SKM-1 (cell line): Measurements from ENCODE around the gene NSFL1C.
A peak's percentile ranks its signal among the peaks of the same experiment; 100 is the strongest.
"Not testable (repeated sequence)": the region's sequence is repeated elsewhere in the genome, so short reads cannot be mapped to it uniquely, and the experiment has no call there.

ENCODE experiments used
- DNase-seq: peaks from one replicate; lab custom pipeline; 2025; ENCODE audit not compliant: unreplicated experiment; lab: John Stamatoyannopoulos, UW

NSFL1C gene

DNA sequence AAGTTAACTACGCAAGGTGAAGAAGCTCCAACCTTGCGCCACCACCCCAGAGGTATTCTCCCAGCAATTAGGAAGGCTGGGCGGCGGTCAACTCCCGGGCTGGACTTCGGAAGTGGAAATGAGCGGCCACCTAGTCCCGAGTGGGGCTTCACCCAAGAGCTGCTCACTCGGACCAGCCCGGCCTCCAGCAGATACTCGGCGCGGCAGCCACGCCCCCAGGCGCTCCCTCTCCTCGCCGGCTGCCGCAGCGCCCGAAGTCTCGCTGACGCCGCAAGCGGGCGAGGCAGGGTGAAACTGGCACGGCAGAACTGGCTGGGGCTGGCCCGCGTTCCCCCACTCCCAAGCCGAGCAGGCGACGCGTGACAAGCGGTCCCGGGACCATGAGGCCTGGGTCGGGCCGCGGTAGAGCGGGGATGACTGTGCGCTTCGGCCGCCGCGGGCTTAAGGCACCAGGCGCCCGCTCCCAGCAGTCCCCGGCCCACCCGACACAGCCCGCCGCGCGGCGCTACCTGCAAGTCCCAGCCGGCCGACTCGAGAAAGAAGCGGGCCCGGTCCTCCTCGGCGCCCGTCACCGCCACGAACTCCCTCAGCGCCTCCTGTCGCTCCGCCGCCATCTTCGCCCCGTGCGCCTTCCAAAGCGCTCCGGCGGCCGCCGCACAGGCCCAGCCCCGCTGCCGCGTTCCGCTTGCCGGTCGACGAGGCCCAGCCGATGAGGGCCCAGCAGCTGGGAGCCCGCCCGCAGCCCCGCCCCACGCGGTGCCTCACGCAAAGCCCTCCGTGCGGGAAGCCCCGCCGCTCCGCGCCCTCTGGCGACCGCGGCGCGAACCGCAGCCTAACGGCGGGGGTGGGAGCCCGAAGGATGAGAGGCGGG lies at the start of gene NSFL1C:
TSS of gene NSFL1C (minus strand) at position 639 of the 871 bp plus-strand sequence. CDS start at position 614, 25 bp downstream.
- DNase-seq: peak; percentile 28

DNA sequence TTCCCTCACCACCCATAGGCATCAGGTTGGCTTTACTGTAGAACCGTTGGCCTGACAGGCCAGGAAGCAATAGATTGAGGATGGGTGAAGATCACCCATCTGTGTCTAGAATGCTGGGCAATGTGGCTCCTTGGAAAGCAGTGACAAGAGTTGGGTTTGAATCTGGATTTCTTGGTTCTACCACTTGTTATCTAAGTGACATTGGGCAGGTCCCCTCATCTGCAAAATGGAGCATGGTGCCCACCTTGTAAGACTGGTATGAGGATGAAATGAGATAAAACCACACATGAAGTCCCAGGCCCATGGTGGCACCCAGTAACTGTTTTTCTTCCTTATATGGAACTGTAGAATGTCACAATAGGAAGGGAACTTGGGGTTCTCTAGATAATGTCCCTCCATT lies 47.2 kb upstream of the NSFL1C start:
- DNase-seq: no peak

DNA sequence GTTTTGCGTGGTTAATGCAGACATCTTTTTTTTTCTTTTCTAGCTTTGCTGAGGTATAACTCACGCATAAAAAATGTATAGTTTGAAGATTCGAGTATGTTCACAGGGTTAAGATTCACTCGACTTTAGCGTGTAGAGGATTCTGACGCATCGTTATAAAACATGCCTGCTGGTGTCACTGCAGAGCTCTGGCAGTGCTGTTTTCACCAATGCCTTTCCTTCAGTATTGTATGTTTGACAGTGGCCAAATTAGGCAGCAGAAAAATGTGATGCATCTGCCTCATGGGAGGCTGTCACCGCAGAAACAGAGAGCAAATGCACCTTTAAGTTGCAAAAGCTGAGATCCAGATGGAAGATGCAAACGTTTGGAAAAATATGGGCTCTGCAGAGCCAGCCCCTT lies 42.6 kb upstream of the NSFL1C start:
- DNase-seq: no peak

DNA sequence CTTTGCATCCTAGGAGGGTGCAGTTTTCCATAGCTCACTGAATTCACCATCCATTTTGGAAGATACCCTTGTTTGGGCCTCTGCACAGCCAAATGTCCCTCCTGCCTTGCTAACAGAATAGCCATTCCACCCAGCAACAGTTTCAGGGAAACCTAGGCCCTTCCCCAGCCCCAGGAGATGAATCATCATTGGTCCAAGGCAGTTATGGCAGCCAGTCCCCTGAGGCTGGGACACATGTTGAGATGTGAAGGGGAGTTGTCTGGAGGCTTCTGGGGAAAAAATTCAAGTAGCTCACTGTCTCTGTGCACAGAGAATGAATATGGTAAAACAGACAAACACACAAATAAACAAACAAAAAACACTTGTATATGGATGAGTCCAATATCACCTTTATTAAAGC lies 41.9 kb upstream of the NSFL1C start:
- no peak for DNase-seq

DNA sequence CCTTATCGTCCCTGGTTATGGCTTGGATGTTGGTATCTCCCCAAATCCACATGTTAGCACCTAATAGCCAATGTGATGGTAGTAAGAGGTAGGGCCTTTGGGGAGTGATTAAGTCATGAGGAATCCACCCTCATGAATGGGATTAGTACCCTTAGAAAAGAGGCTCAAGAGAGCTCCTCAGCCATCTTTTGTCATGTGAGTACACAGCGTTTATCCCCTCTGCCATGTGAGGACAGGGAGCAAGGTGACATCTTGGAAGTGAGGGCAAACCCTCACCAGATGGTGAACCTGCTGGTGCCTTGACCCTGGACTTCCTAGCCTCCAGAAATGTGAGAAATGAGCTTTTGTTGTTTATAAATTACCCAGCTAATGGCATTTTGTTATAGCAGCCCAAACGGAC lies 40.6 kb upstream of the NSFL1C start:
- DNase-seq: no peak

DNA sequence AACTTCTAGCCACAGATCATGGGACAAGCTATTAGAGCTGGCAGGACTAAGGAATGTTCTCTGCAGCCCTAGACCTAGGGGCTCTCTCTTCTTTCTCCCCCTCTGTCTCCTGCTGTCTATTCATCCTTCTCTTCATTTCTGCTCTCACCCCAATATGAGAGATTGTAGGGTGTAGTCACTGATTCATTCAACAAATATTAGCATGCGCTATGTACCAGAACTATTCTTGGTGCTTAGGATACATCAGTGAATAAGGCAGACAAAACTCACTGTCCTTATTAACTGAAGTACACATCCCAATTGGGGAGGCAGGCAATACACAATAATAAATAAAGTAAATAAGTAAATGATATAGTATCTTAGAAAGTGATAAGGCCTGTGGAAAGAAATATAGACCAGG lies 39.2 kb upstream of the NSFL1C start:
- no peak for DNase-seq

DNA sequence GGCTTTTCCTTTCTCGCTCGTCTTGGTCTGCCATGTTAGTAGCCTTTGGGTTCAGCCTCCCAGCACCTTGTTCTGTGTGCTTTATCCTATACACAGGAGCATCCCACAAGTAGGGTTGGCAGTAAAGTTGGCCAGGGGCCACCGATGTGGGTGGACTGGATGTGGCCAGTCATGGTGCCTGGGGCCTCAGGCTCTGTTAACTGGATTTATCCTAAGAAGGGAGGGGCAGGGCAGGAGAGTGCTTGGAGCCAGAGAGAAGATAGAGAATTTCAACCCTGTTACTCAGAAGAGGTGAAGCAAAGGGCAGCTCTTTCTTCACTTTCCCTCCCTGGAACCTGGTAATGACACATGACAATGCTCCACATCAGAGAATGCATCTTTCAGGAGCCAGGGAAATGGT lies 38.7 kb upstream of the NSFL1C start:
- no peak for DNase-seq

DNA sequence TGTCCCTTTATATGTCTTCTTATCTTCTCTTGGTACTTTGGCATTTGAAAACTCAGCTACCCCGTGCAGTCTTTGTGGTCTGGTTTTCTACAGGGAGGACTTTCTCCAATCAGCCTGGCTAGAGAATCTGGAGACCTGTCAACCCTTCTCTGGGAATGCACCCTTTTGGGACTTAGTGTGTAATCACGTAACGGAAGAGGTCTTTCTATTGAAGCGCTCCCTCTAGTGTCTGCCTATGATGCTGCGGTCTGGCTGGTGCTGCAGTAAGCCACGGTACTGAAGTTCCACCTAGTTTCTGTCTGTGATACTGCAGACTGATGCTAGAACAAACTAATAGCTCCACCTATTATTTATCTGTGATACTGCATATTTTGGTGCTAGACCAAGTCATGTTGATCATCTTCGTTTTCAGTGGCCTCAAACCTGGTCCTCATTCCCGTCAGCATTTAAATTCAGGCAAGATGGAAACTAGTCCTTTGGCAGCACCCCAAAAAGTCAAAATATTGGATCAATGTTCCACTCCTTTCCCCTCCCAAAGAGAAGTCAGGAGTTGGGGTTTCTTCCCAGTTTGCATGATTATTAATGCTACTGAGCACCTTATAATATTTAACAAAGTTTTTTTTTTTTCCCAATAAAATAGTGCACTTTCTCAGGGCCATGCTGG lies 37.0 kb upstream of the NSFL1C start:
- peak; percentile 53 for DNase-seq

DNA sequence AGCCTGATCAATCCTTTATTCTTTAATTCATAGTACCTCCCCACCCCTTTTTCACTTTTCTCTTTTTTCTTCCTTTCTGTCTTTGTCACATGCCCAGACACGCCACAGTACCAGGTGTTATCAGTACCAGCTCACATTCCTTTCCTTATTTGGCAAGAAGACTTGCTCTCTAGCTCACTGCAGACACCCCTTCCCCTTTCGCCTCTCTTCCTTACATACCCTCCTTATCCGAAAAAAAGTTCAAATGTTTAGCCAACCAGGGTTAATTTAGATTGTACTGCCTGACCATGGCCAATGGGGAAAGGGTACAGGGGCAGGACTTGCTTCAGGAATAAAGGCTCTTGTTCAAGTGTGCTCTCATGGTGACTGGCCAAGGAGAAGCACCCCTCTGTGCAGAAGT lies 33.8 kb upstream of the NSFL1C start:
- DNase-seq: no peak

DNA sequence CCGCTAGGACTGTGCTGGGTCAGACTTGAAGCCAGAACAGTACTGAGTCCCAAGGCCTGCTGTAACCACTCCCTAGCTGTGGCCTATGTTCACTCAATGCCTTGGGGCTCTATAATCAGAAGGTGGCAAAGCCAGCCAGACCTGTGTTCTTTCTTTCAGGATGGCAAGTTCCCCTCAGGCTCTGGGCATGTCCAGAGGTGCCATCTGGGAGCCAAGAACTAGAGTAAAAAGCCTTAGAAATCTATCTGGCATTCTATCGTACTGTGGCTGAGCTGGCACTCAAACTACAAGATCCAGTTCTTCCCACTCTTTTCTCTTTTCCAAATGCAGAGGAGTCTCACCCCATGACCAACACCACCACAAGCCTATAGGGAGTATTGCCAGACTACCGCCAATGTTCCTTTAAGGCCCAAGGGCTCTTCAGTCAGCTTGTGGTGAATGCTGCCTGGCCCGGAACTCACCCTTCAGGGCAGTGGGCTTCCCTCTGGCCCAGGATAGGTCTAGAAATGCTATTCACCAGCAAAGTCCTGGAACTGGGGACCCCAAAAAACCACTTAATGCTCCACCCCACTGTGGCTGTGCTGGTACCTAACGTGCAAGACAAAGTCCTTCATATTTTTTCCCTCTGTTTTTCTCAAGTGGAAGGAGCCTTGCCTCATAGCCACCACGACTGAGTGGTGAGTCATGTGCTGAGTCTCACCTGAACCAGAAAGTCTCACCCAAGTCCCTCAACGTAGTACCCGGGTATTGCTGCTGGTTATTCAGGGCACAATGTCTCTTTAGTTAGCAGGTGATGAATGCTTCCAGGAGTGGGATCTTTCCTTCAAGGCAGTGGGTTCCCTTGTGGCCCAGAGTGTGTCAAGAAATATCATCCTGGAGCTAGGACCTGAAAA lies 33.1 kb upstream of the NSFL1C start:
- DNase-seq: no peak

DNA sequence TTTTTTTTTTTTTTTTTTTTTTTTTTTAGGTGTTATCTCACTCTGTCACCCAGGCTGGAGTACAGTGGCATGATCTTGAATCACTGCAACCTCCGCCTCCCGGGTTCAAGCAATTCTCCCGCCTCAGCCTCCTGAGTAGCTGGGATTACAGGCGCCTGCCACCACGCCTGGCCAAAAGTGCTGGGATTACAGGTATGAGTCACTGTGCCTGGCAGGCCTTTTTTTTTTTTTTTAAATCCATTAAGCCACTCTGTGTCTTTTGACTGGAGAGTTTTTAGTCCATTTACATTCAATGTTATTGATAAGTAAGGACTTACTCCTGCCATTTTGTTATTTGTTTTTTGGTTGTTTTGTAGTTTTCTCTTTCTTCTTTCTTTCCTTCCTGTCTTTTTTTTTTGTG lies 30.7 kb upstream of the NSFL1C start:
- DNase-seq: not testable (repeated sequence)

DNA sequence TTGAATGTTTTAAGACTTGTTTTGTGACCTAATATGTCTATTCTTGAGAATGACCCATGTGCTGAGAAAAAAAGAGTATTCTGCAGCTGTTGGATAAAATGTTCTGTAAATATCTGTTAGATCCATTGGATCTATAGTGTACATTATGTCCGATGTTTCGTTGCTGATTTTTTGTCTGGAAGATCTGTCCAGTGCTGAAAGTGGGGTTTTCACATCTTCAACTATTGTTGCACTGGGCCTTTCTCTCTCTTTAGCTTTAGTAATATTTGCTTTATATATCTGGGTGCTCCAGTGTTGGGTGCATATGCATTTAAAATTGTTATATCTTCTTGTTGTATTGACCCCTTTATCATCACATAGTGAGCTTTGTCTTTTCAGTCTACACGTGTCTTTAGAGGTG lies 30.3 kb upstream of the NSFL1C start:
- no peak for DNase-seq

DNA sequence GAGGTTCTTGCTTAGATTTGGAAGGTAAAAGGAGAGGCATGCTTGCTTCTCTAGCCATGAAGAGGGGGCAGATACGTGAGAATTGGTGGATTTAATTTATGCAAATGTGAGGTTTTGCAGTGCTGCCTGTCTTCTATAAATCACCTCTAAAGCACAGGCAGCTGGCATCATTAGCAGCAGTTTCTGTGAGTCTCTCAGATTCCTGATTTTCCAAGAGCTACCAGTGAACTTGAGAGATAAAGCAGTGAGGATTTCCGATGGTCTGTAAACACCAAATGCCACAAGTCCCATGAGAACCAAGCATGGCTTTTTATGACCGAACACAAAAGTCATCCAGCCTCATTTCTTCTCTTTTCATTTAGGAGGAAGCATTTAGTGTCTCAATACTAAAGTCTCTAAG lies 27.8 kb upstream of the NSFL1C start:
- no peak for DNase-seq

DNA sequence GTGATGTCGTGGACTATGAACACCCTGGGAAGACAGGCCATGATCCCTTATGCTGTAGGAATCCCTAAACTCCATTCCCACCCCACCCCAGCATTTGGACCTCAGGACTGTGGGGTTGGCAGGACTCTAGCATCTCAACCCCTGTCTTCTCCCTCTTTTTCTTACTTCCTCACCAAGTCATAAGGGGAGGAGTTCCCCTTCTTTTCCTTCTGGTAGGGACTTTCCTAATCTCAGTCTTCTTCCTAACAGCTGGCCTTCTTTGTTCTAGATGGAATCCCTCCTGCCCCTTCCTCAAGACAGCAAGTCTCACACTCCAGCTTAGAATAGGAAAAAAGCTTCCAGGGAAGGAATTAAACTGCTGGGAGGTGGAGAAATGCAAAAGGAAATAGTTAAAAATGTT lies 26.9 kb upstream of the NSFL1C start:
- DNase-seq: no peak

DNA sequence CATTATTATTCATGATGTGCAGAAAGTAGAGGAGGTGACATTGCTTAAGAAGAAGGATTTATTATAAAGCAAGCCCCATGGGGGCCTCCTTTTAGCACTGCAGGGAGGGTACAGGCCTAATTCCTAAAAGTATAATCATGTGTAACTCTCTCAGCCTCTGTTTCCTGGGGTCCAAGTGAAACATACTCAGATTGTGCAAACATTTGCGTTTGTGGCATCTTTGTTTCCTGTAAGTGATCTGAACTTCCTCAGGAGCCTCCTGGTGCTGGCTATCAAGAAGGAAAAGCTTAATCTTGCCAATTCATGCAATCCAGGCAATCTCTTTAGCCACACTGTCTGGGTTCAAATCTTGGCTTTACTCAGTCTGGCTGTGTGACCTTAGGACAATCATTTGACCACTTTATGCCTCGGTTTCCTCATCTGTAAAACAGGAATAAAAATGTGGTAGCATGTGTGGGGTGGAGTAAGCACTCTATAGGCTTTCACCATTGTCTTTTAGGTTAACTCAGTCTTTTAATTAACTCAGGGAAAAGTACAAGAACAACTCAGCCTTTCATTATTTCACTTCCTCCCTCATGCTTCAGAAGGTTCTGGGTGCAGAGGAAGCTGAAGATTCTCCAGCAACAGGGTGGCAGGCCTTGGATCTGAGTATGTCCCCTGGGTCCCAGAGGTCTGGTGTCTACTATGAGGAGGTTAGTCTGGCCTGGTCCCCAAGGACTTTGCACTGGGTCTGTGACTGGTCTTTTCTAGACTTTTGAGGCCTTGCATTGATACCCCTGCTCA lies 25.4 kb upstream of the NSFL1C start:
- no peak for DNase-seq

DNA sequence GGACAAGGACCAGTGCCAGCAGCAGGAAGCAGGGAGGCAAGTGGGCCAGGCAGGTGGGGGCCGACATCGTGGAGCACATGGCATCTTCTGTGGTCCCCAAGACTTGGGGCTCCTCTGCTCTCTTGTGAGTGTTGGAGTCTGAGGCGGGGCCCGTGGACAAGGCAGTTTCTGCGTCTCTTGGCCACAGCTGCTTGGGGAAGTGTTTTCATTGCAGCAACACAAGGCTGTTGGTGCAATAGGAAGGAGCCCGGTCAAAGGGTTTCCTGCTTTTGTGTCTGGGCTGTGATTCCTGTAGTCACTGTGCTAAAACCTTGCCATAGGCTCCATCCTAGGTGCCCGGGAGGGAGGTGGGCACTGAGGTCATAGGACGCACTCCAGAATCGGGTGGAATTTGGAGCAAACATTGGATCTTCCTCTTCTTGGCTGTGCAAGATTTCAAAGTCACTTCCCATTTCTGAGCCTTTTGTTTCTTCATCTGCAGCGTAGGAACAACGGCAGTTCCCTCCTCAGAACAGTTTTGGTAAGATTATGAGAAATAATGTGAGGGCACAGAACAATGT lies 24.7 kb upstream of the NSFL1C start, which contains the start of gene SIRPB2:
TSS of gene SIRPB2 (minus strand) at position 140 of the 560 bp plus-strand sequence. CDS start at position 79, 61 bp downstream.
- DNase-seq: peak; percentile 49

DNA sequence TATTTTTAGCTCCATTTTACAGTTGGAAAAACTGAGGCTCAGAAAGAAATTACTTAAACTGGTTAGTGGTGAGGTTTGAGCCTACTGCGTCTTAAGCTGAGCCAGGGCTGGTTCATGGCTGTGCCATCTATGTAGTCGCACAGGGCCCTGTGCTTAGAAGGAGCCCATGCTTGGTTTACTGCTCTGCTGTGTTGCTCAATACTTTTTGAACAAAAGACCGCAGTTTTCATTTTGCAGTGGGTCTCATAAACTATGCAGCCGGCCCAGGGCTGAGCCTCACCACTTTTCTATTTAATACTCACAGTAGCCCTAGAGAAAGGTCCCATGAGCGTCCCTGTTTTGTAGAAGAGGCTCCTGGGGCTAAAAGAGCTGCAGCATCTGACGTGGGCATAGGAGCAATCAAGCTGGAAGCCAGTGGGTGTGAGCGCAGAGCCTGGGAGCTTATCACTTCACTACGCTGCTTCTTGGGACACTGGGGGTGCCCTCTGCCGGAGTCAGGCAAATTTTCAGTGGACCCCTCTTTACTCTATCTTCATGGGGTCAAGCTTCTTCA lies 24.1 kb upstream of the NSFL1C start:
- DNase-seq: no peak

DNA sequence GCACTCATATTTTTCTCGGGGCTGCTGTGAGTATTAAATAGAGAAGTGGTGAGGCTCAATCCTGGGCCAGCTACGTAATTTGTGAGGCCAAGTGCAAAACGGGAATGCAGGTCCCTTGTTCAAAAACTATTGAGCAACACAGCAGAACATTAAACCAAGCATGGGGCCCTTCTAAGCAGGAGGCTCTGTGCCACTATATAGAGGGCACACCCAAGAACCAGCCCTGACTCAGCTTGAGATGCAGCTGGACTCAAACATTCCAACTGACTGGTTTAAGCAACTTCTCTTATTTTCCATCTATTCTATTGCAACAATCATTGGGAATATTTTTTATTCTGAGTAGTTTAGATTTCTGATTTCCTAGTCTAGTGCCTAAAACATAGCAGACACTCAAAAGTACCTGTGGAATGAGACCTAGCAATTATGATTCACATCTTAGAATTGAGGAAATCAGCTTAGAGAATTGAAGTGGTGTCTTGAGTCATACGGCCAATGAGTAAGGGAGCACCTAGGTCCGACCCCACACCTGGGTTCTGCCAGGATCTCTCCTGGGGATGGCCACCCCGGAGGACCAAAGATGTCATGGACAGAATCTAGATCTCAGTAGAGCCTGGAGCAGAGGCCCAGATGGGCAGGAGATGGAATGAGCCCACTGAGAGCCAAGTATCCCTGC lies 23.3 kb upstream of the NSFL1C start:
- peak; percentile 4 for DNase-seq

DNA sequence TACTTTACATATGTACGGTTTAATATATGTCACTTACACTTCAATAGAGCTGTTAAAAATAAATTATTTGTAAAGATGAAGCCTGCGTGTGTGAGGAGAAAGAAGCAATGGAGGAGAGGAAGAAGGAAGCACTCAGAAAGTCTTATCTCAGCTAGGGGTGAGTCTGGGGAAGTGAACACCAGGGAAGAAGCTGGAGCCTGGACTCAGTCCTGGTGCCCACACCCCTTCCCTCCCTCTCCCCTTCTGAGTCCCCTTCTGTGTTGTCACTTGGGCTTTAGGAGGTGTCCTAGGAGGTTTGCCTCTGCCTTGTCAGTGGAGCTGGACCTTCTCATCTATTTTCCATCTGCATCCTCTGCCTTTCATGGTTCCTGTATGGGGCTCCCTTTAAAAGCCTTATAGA lies 22.7 kb upstream of the NSFL1C start:
- DNase-seq: no peak
